ENCODE measurements around the gene FBXO40.

Gene FBXO40

GRCh38 chr3:121663171-121663847 lies 70.1 kb downstream of the FBXO40 start:
- no peak for DNase-seq

- DNase-seq = no peak
Measured at GRCh38 chr3:121665488-121665887, 72.3 kb downstream of the FBXO40 start.

GRCh38 chr3:121667333-121667732 lies 74.2 kb downstream of the FBXO40 start:
- no peak for DNase-seq

- no peak for DNase-seq
Measured at GRCh38 chr3:121670676-121671075, 77.5 kb downstream of the FBXO40 start.

GRCh38 chr3:121677141-121677540 lies 84.0 kb downstream of the FBXO40 start:
- DNase-seq = no peak

All from NCI-H345 (cell line).